ENCODE results near the gene RIT2.

Gene RIT2

GRCh38 chr18:42941860-42942259 lies 173.6 kb downstream of the RIT2 start:
- TF ChIP-seq CTCF (IDR thresholded peaks at IDR 0.05; ENCODE audit: insufficient read depth, missing control alignments), result no peak
- FAIRE-seq, result peak; percentile 60
- no peak for DNase-seq (ENCODE audit: insufficient read length, low spot score)

GRCh38 chr18:42941021-42941420 lies 174.5 kb downstream of the RIT2 start:
- no peak for TF ChIP-seq CTCF (IDR thresholded peaks at IDR 0.05; ENCODE audit: insufficient read depth, missing control alignments)
- no peak for DNase-seq (ENCODE audit: insufficient read length, low spot score)
- no peak for FAIRE-seq

GRCh38 chr18:42937436-42937835 lies 178.0 kb downstream of the RIT2 start:
- FAIRE-seq, result peak; percentile 63

DNA sequence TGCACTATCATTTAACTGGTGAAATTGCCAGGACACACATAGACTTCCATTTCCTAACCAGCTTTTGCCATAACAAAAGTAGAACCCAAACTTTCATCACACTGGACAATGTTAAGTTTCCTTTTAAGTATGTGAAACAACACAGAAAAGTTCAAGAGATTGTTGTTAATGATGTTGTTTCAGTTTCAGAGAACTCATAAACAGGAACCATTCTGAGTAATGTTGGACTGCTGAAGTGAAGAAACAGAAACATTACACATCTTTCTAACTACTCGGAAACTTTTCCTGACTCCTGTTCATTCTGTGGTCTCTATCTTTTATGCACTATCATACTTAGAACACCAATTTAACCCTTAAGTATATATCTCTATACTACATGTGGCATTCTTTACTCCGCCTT lies 179.2 kb downstream of the RIT2 start:
- TF ChIP-seq CTCF (IDR thresholded peaks at IDR 0.05; ENCODE audit: insufficient read depth, missing control alignments), result no peak
- no peak for DNase-seq (ENCODE audit: insufficient read length, low spot score)
- peak; percentile 61 for FAIRE-seq

More at GRCh38 chr18:42937436-42937835, 178.0 kb downstream of the RIT2 start:
- no peak for DNase-seq (ENCODE audit: insufficient read length, low spot score)
- no peak for TF ChIP-seq CTCF (IDR thresholded peaks at IDR 0.05; ENCODE audit: insufficient read depth, missing control alignments)

DNA sequence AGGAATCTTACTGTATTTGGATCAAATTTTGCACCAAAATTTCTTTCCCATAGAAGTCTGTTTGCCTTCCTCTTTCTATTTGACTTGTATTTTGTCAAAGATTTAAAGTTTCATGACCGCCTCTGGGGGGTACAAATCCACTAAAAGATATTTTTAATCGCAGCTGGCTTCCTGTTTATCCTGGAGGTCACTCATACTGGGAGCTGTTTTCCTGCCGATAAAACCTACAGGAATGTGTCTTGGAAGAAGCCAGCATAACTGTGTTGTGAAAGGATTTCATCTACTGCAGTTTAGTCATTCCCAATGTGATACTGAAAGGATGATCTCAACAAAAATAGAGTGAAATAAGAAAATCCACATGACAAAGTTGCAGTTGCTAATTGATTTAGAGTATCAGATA lies 184.0 kb downstream of the RIT2 start:
- DNase-seq (ENCODE audit: insufficient read length, low spot score) (no peak), FAIRE-seq (no peak)
- TF ChIP-seq CTCF (IDR thresholded peaks at IDR 0.05; ENCODE audit: insufficient read depth, missing control alignments), result no peak

DNA sequence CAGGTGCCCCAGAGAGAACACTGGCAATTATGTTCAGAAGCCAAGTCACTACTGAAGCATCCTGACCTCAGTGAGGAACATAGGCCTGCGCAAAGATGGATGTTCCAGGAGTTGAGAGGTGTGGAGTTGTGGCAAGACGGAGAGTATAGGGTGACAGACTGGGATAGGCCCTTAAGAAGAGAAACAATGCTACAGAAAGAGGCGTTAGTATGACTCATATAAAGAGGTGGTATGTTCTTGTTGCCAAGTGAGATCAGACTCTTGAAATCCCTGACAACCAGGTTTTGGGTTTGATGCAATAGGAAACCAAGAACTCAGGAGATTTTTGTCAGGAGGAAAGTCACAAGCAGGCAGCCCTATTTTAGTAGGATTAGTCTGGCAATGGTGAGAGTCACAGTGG lies 185.6 kb downstream of the RIT2 start:
- no peak for FAIRE-seq
- TF ChIP-seq CTCF (IDR thresholded peaks at IDR 0.05; ENCODE audit: insufficient read depth, missing control alignments), result no peak
- no peak for DNase-seq (ENCODE audit: insufficient read length, low spot score)

DNA sequence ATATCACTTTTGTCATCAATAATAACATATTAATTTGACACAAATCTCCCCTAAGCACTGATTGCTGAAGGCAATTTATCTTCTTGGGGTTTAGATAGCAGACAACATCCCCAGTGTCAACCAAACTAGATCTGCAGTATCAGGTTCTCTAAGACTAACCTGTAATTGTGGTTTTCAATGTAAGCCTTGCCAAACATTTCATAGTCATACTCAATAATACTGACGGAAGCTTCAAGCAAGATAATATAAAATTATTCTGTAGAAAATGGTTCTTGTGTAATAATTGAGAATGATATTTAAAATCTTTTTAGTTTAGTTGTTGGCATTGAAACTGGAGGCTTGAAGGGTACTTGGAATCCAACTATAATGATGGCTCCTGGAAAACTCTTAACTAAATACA lies 186.3 kb downstream of the RIT2 start:
- no peak for TF ChIP-seq CTCF (IDR thresholded peaks at IDR 0.05; ENCODE audit: insufficient read depth, missing control alignments)
- FAIRE-seq, result no peak
- no peak for DNase-seq (ENCODE audit: insufficient read length, low spot score)

All from D721Med (cell line).